GM19043 (cell line): ENCODE results near the gene LDHD.
"Not testable (repeated sequence)": the region's sequence is repeated elsewhere in the genome, so short reads cannot be mapped to it uniquely, and the experiment has no call there.

ENCODE experiments used
- ATAC-seq: cut with Tn5 transposase; IDR thresholded peaks from one replicate; pipeline ENCODE4 v1.9.1; 2021; ENCODE audit warnings: low read depth; ENCODE audit not compliant: unreplicated experiment

LDHD gene

DNA sequence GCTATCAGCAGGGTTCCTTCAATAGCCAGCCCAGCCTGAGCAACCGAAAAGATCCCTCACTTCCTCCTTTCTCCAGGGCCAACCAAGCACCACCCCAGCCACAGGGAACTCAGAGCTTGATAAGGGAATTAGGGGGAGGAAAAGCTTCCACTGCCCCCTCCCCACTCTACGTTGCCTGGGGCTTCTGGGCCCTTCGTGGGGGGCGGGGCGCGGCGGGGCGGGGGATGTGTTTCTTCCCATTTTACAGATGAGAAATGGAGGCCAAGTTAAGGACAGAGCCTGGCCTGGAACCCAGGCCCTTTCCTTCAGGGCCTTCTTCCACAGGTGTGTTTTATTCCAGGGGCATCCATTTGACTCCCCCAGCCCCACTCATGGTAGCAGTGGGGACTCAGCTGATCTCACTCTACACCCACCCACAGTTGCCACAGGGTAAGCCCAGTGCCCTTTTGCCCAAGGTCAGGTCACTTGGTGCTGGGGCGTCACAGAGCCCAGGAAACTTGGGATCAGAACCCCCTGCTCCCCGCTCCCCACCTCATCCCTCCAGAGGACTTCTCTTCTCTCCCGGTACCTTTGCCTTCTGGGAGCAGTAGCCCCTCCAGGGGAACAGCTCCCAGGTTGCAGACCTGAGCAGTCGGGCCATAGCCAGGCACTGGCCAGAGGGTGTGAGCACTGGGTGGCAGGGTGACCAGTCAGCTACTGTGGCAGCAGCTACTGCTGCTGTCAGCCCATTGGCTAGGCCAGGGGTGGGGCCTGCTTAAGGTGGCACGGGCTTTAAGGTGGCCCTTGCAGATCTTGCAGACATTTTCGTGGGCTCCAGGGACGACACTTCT, at the start of gene LDHD:
Gene LDHD, minus strand, starts transcription at position 700 of the 830 bp plus-strand sequence. Its CDS starts 60 bp downstream, at position 640.
- ATAC-seq, result no peak

DNA sequence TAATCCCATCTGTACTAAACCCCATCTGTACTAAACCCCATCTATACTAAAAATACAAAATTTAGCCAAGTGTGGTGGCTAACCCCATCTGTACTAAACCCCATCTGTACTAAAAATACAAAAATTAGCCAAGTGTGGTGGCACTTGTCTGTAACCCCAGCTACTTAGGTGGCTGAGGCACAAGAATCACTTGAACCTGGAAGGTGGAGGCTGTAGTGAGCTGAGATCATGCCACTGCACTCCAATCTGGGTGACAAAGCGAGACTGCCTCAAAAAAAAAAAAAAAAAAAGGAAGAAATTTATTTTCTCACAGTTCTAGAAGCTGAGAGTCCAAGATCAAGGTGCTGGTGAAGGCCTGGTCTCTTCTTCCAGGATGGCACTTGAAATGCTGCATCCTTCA, 43.8 kb upstream of the LDHD start:
- no peak for ATAC-seq

DNA sequence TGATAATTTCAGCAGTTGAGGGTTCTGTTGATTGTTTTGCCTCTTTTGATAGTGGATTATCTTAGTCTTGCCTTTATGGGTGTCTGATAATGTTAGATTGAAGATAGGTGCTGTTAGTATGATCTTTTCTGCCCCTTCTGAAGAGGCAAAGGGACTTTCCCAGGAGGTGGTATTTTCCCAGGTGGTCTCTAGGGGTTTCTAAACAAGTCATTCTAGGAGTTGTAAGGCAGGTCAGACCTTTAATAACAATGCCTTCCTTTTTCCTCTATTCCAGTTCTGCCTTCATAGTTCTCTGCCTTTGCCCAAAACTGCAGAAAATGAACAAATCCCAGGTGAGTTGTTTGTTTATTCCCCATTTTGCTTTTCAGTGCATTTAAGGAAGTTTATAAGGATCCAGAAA, 36.1 kb upstream of the LDHD start:
- ATAC-seq, result no peak

DNA sequence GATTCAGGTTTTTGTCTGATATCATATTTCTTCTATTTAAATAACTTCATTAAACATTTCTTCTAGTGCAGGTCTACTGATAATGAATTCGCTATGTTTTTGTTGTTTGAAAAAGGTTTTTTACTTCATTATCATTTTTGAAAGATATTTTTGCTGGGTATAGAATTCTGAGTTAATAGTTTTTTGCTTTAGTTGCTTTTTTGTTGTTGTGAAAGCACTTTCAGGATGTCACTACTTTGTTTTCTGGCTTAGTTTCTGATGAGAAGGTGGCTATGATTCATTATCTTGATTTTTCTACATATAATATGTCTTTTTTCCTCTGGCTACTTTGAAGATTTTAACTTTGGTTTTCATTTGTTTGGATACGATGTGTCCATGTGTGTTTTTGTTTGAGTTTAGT, 35.2 kb upstream of the LDHD start:
- no peak for ATAC-seq

GRCh38 chr16:75148311-75149195, 32.0 kb upstream of the LDHD start, which contains the start of gene ZFP1:
ZFP1 (plus strand) TSS chr16:75148524; CDS start chr16:75152952, 4,428 bp downstream.
- peak; percentile 87 for ATAC-seq

DNA sequence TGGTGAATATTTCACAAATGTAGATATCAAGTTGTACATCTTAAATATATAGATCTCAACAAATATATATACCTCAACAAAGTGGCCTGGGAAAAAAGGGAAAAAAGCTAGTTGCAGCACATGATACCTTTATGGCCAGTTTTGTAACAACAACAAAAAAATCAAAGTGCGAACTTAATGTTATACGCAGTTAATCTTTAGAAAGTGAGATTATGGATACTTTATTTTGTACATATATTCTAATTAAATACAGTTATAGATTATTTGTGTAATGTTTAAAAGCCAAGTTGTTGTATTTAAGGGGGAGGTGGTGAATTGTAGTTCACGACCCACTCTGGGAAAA, 31.4 kb upstream of the LDHD start:
- ATAC-seq, result no peak

DNA sequence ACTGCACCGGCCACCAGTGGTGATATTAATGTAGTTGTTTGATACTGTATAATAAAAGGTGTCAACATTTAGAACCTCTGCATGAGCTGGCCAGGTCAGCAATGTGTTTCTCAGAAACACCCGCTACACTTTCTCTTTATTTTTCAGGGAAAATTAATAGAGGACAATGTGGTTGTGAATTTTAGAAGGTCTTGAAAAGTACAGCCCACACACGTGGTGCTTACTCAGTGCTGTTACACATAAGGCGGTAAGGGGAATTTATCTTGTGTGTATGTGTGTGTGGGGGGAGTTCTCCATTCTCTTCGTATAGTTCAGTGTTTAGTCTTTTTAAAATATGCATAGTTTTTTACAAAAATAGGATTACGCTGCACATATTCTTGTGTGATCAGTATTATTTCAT, 27.4 kb upstream of the LDHD start:
- no peak for ATAC-seq

GRCh38 chr16:75139498-75139897, 22.9 kb upstream of the LDHD start:
- no peak for ATAC-seq

GRCh38 chr16:75138636-75139035, 22.1 kb upstream of the LDHD start:
- ATAC-seq, result no peak

DNA sequence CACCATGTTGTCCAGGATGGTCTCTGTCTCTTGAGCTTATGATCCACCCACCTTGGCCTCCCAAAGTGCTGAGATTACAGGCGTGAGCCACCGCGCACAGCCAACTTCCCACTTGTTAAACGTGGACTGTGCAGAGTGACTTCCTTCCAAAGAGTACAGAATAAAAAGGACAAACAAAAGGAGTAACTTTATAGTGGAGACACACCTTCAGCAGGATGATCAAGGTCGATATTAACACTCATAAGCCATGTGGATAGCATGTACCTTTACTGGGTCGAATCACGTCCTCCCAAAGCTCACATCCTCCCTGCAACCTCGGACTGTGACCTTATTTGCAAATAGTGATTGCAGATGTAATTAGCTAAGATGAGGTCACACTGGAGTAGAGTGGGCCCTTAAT, 21.7 kb upstream of the LDHD start:
- ATAC-seq, result no peak

DNA sequence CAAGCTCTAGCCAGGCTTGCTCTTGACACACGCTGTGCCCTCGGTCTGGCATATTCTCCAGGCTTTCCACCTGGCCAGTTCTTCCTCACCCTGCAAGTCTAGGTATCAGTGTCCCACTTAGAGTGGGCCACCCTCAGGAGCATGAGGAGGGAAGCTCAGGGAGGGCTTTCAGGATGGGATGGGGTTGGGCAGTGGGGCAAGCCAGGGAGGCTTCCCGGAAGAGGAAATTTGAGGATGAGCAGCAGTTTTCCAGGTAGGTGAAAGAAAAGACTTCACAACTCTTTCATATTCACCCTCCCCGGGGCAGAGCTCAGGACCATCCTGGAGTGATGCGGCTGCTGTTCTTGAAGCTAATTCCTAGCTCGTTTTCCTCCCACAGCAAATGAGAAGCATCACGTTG, 14.5 kb upstream of the LDHD start:
- ATAC-seq, result no peak

GRCh38 chr16:75130150-75130771, 13.7 kb upstream of the LDHD start:
- no peak for ATAC-seq

GRCh38 chr16:75129421-75130149, 13.0 kb upstream of the LDHD start:
- not testable (repeated sequence) for ATAC-seq

- ATAC-seq, result no peak
Measured at GRCh38 chr16:75127713-75128415, 11.3 kb upstream of the LDHD start.

GRCh38 chr16:75122609-75123008, 6.0 kb upstream of the LDHD start:
- no peak for ATAC-seq

DNA sequence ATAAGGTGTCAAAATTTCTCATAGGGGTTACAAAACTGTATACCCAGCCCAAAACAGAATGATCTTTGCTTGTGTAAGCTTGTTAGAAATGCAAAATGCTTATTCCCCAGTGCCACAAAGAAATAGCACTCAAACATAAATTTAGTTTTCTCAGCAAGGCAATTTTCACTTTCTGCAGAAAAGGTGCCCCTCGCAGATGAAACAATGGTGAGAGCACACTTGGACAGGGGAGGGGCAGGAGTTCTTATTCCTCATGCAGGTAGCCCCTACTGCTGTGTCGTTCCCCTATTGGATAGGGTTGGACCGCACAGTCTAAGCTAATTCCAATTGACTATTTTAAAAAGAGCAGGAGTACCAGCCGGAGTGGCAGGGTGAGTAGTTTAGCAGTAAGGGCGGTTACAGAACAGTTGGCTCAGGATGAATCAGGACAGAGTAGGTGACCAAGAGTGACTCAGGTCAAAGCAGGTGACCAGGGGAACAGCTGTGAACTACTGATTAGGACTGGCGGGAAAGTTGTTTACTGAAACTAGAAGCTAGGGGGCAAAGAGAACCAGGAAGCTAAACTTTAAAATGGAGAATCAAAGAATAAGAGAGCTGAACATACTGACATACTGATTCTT, 5.5 kb upstream of the LDHD start:
- ATAC-seq, result no peak

- no peak for ATAC-seq
Measured at GRCh38 chr16:75120253-75120652, 3.7 kb upstream of the LDHD start.

- ATAC-seq, result no peak
Measured at GRCh38 chr16:75118943-75119539, 2.5 kb upstream of the LDHD start.

DNA sequence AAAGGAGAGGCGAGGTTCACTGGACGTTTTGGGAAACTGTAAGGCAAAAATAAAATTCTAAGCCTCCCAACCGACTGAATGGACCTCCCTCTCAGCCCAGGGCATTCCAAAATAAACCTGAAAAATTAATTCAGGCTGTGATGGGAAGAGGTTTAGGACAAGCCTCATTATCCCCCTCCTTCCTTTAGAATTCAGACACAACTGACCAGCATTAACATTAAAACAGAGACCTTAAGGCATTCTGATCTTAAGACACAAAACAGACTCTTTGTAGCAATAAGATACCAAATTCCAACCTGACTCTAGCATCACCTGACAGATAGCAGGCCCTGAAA, 298 bp upstream of the LDHD start:
- ATAC-seq, result no peak
